ENCODE results near the gene DDC. TPM values are rescaled to one million over a fixed set of nuclear protein-coding genes. Genes with fewer than 3 reads are reported as not detected.

DDC gene
- total RNA-seq, 1 experiment from 2014 or later = not detected

DNA sequence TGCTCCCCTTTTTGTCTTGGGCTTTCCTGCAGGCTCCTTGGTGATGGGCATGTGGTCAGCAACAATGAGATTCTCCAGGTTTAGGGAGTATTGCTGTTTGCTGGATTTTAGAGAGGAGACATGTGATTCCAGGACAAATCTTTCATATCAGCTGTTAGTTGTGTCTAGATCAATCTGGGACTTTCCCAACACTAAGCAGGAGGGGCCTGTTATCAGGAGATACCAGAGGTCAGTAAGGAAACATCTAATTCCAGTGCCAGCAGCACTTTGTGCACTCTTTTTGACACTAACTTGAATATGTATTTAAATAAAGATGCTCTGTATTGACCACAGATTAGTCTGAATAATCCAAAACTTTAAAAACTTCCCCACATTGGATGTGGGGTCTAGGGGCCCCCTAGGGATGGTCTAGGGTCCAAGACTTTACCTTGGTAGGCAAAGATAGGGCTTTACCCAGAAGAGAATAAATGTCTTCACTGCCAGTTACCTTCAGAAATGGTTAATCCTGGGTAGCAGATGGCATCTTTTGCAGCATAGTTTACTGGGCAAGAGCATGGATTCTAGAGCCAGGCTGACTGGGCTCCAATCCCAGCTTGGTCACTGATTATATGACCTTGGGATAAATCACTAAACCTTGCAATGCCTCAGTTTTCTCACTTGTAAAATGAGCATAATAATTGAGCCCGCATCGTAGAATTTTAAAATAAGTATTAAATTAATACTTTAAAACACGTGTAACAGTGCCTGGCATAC is 108.7 kb downstream of the DDC start:
- H3K27me3 ChIP-seq (ENCODE audit: insufficient read depth, low read depth) = peaks cover 11% of the 10 kb centered on the region; the same call in 1 of the 2 replicates
- intact Hi-C loops (cut with micrococcal nuclease; ENCODE audit: unreplicated experiment) = no loop called here
- no peak for DNase-seq
- H3K9me2 ChIP-seq (ENCODE audit: insufficient read depth) = no peaks in the 10 kb centered on the region
- no peaks in the 10 kb centered on the region for H3F3A ChIP-seq (ENCODE audit: insufficient read depth, low read depth)
- no peak overlapping the region for H3K27ac ChIP-seq
- H3K4me3 ChIP-seq = no peak overlapping the region
- 0 out of 2 replicates have a peak, but pooled peaks cover under 1% of the 10 kb centered on the region for H3K4me1 ChIP-seq (replicated peaks; ENCODE audit: insufficient read depth)
- H3K36me3 ChIP-seq (ENCODE audit: low read depth) = no peaks in the 10 kb centered on the region
- no peak for TF ChIP-seq EZH2 (IDR thresholded peaks at IDR 0.05; ENCODE audit: low read depth)
- TF ChIP-seq CTCF (conservative IDR thresholded peaks at IDR 0.05) = no peak
- no peaks in the 10 kb centered on the region for H3K9me3 ChIP-seq (ENCODE audit: insufficient read depth, low read depth)
- H4K20me1 ChIP-seq (ENCODE audit: insufficient read depth) = no peaks in the 10 kb centered on the region
- ChIA-PET POLR2A (ENCODE audit: unreplicated experiment) (no interaction called here), CTCF (no interaction called here)
- H3K4me2 ChIP-seq = no peak overlapping the region
- H2AFZ ChIP-seq = no peak overlapping the region
- H3K79me2 ChIP-seq (ENCODE audit: low read depth) = no peaks in the 10 kb centered on the region
- no TSS peak for BruUV-seq (replicated peaks)

GRCh38 chr7:50455658-50456057 is 109.5 kb downstream of the DDC start:
- H3K4me1 ChIP-seq (replicated peaks; ENCODE audit: insufficient read depth) = peaks cover 9% of the 10 kb centered on the region
- H3K9me3 ChIP-seq (ENCODE audit: insufficient read depth, low read depth) = no peaks in the 10 kb centered on the region
- no peak overlapping the region for H3K4me3 ChIP-seq
- H4K20me1 ChIP-seq (ENCODE audit: insufficient read depth) = no peaks in the 10 kb centered on the region
- CTCF ChIA-PET = no interaction called here
- BruUV-seq (replicated peaks) = no TSS peak
- H3F3A ChIP-seq (ENCODE audit: insufficient read depth, low read depth) = peaks cover 4% of the 10 kb centered on the region; the same call in 1 of the 2 replicates
- no peak for TF ChIP-seq CTCF (conservative IDR thresholded peaks at IDR 0.05)
- no peak for DNase-seq
- H2AFZ ChIP-seq = no peak overlapping the region
- H3K27me3 ChIP-seq (ENCODE audit: insufficient read depth, low read depth) = peaks cover 11% of the 10 kb centered on the region; the same call in 1 of the 2 replicates
- H3K36me3 ChIP-seq (ENCODE audit: low read depth) = no peaks in the 10 kb centered on the region
- H3K9me2 ChIP-seq (ENCODE audit: insufficient read depth) = no peaks in the 10 kb centered on the region
- H3K79me2 ChIP-seq (ENCODE audit: low read depth) = no peaks in the 10 kb centered on the region
- POLR2A ChIA-PET (ENCODE audit: unreplicated experiment) = no interaction called here
- intact Hi-C loops (cut with micrococcal nuclease; ENCODE audit: unreplicated experiment) = no loop called here
- no peak overlapping the region for H3K4me2 ChIP-seq
- no peak overlapping the region for H3K27ac ChIP-seq

- Histone ChIP-seq H3K36me3 (ENCODE audit: low read depth) (no peaks in the 10 kb centered on the region), H4K20me1 (ENCODE audit: insufficient read depth) (no peaks in the 10 kb centered on the region), H3K4me2 (no peak overlapping the region), H3K4me3 (no peak overlapping the region), H3K27me3 (ENCODE audit: insufficient read depth, low read depth) (peaks cover 11% of the 10 kb centered on the region; the same call in 1 of the 2 replicates), H2AFZ (no peak overlapping the region), H3K4me1 (replicated peaks; ENCODE audit: insufficient read depth) (peaks cover 11% of the 10 kb centered on the region), H3F3A (ENCODE audit: insufficient read depth, low read depth) (peaks cover 4% of the 10 kb centered on the region; the same call in 1 of the 2 replicates), H3K9me2 (ENCODE audit: insufficient read depth) (no peaks in the 10 kb centered on the region), H3K27ac (no peak overlapping the region), H3K9me3 (ENCODE audit: insufficient read depth, low read depth) (no peaks in the 10 kb centered on the region), H3K79me2 (ENCODE audit: low read depth) (peaks cover under 1% of the 10 kb centered on the region; the same call in 1 of the 2 replicates)
- intact Hi-C loops (cut with micrococcal nuclease; ENCODE audit: unreplicated experiment) = no loop called here
- BruUV-seq (replicated peaks) = no TSS peak
- no peak for DNase-seq
- ChIA-PET POLR2A (ENCODE audit: unreplicated experiment) (no interaction called here), CTCF (no interaction called here)
- TF ChIP-seq EZH2 (IDR thresholded peaks at IDR 0.05; ENCODE audit: low read depth) = no peak
- TF ChIP-seq CTCF (conservative IDR thresholded peaks at IDR 0.05) = no peak
These were observed 110.2 kb downstream of the DDC start for GRCh38 chr7:50454968-50455367.

All from PC-9 (cell line).